HG03439 (cell line): ENCODE data around the gene FITM1.

Experiments used
- ATAC-seq: cut with Tn5 transposase; IDR thresholded peaks from one replicate; pipeline ENCODE4 v1.9.1; 2021; ENCODE audit warnings: mild to moderate bottlenecking, moderate library complexity; ENCODE audit not compliant: unreplicated experiment

The FITM1 gene

GRCh38 chr14:24181371-24182077 is 51.1 kb downstream of the FITM1 start:
- ATAC-seq = no peak
